ENCODE data around the gene GPR87.

GRCh38 chr3:151327571-151328198 is 11.1 kb upstream of the GPR87 start:
- no peak for TF ChIP-seq FOXS1 (CRISPR knock-in tag; IDR thresholded peaks at IDR 0.05)
- TF ChIP-seq CHD4 (IDR thresholded peaks at IDR 0.05; ENCODE audit: borderline replicate concordance) = no peak
- TF ChIP-seq SMC3 (IDR thresholded peaks at IDR 0.05) = peak; percentile 50
- TF ChIP-seq HMGXB4 (CRISPR knock-in tag; IDR thresholded peaks at IDR 0.05; ENCODE audit: borderline replicate concordance) = no peak
- TF ChIP-seq POLR2AphosphoS2 (conservative IDR thresholded peaks at IDR 0.05; ENCODE audit: low read length) = no peak
- no peak for TF ChIP-seq EP300 (IDR thresholded peaks at IDR 0.05)
- TF ChIP-seq CHD2 (IDR thresholded peaks at IDR 0.05; ENCODE audit: low read length, partially characterized antibody) = no peak
- no peak for TF ChIP-seq GATA3 (IDR thresholded peaks at IDR 0.05; ENCODE audit: borderline replicate concordance)
- TF ChIP-seq CTCF (IDR thresholded peaks at IDR 0.05) = peak; percentile 72
